HEK293 (cell line): ENCODE data around the gene C6orf58.

Experiments used
- CTCF ChIA-PET: fragments of 350-600 bp; formaldehyde crosslinking; extraction: SDS; loops from one replicate; lab custom pipeline; 2021; ENCODE audit warnings: antibody characterized with exemption; lab: Yijun Ruan, JAX
- POLR2A ChIA-PET: fragments of 300-600 bp; formaldehyde crosslinking; extraction: SDS; loops from one replicate; lab custom pipeline; 2020; ENCODE audit warnings: antibody characterized with exemption, inconsistent platforms; lab: Yijun Ruan, JAX
- H3K27ac ChIP-seq: fragments of 200-500 bp; sonication (Bioruptor generic); 2 replicates; pipeline ENCODE4 v1.5.1; 2014; ENCODE audit warnings: low read depth, low read length, control low read depth, inconsistent platforms; ENCODE audit errors: extremely low read depth
- H3K36me3 ChIP-seq, 2 experiments: fragments of 200-500 bp in 1 of 2; sonication (Bioruptor generic) in 1 of 2; 1 replicate in 1 of 2; 2 replicates in 1 of 2; pipeline ENCODE4 v1.5.1; 2014 to 2017; ENCODE audit warnings: inconsistent platforms in 2 of 2, low read length in 2 of 2; ENCODE audit not compliant: control insufficient read depth in 2 of 2, insufficient read depth in 1 of 2
- H3K4me1 ChIP-seq: fragments of 200-500 bp; sonication (Bioruptor generic); 2 replicates; pipeline ENCODE4 v1.5.1; 2014; ENCODE audit warnings: mild to moderate bottlenecking, low read length, inconsistent platforms; ENCODE audit not compliant: control insufficient read depth, insufficient read depth
- H3K4me3 ChIP-seq: 2 replicates; pipeline ENCODE4 v1.5.1; 2011; ENCODE audit warnings: low read depth, mild to moderate bottlenecking, control low read depth, low read length, moderate library complexity
- H3K9me3 ChIP-seq: fragments of 200-500 bp; sonication (Bioruptor generic); 2 replicates; pipeline ENCODE4 v1.5.1; 2014; ENCODE audit warnings: low read depth, low read length, inconsistent platforms; ENCODE audit not compliant: control insufficient read depth, insufficient read depth
- ATF2 ChIP-seq: fragments of 450-650 bp; formaldehyde crosslinking; IDR thresholded peaks from 2 replicates; pipeline ENCODE4 v1.5.1; 2016; ENCODE audit warnings: missing biosample characterization, missing genetic modification characterization, low read depth
- PRDM1 ChIP-seq: fragments of 450-650 bp; formaldehyde crosslinking; IDR thresholded peaks from 2 replicates; pipeline ENCODE4; 2016; ENCODE audit warnings: missing biosample characterization, missing genetic modification characterization
- ZBTB17 ChIP-seq: fragments of 450-650 bp; formaldehyde crosslinking; IDR thresholded peaks from 2 replicates; pipeline ENCODE4 v1.5.1; 2016; ENCODE audit warnings: missing biosample characterization, missing genetic modification characterization
- ZBTB20 ChIP-seq: fragments of 450-650 bp; formaldehyde crosslinking; IDR thresholded peaks from 2 replicates; pipeline ENCODE4 v1.5.1; 2016; ENCODE audit warnings: missing biosample characterization, missing genetic modification characterization
- ZBTB21 ChIP-seq: fragments of 450-650 bp; formaldehyde crosslinking; IDR thresholded peaks from 2 replicates; pipeline ENCODE4 v1.5.1; 2017; ENCODE audit warnings: missing biosample characterization, missing genetic modification characterization
- ZBTB26 ChIP-seq: fragments of 450-650 bp; formaldehyde crosslinking; optimal IDR thresholded peaks from 2 replicates; pipeline ENCODE3; 2016; ENCODE audit warnings: missing biosample characterization, mild to moderate bottlenecking, missing genetic modification characterization
- ZBTB8A ChIP-seq: fragments of 450-650 bp; formaldehyde crosslinking; IDR thresholded peaks from 2 replicates; pipeline ENCODE4 v1.5.1; 2016; ENCODE audit warnings: missing biosample characterization, missing genetic modification characterization
- ZFP69B ChIP-seq: fragments of 450-650 bp; formaldehyde crosslinking; IDR thresholded peaks from 2 replicates; pipeline ENCODE4 v1.5.1; 2016; ENCODE audit warnings: missing biosample characterization, missing genetic modification characterization
- ZNF114 ChIP-seq: fragments of 450-650 bp; formaldehyde crosslinking; IDR thresholded peaks from 2 replicates; pipeline ENCODE4 v1.5.0; 2017; ENCODE audit warnings: missing biosample characterization, missing genetic modification characterization
- ZNF174 ChIP-seq: fragments of 450-650 bp; formaldehyde crosslinking; IDR thresholded peaks from 2 replicates; pipeline ENCODE4 v1.5.0; 2017; ENCODE audit warnings: missing biosample characterization, mild to moderate bottlenecking, missing genetic modification characterization
- ZNF391 ChIP-seq: fragments of 450-650 bp; formaldehyde crosslinking; IDR thresholded peaks from 2 replicates; pipeline ENCODE4 v1.5.1; 2016; ENCODE audit warnings: low read depth, missing biosample characterization, missing genetic modification characterization, borderline replicate concordance
- ZNF404 ChIP-seq: fragments of 450-650 bp; formaldehyde crosslinking; IDR thresholded peaks from 2 replicates; pipeline ENCODE4 v1.5.1; 2017; ENCODE audit warnings: missing biosample characterization, missing genetic modification characterization
- ZNF433 ChIP-seq: fragments of 450-650 bp; formaldehyde crosslinking; IDR thresholded peaks from 2 replicates; pipeline ENCODE4 v1.5.1; 2016; ENCODE audit warnings: missing biosample characterization, missing genetic modification characterization, low read depth
- ZNF830 ChIP-seq: fragments of 450-650 bp; IDR thresholded peaks from 2 replicates; pipeline ENCODE4 v1.5.0; 2018; ENCODE audit warnings: missing biosample characterization, missing genetic modification characterization, low read depth, mild to moderate bottlenecking, moderate library complexity
- ZXDB ChIP-seq: fragments of 450-650 bp; formaldehyde crosslinking; IDR thresholded peaks from 2 replicates; pipeline ENCODE4 v1.5.1; 2016; ENCODE audit warnings: missing biosample characterization, missing genetic modification characterization
- TF ChIP-seq, protein P1 (sequence below): fragments of 450-650 bp; formaldehyde crosslinking; IDR thresholded peaks from 2 replicates; pipeline ENCODE4 v1.5.1; 2017; ENCODE audit warnings: missing biosample characterization, missing genetic modification characterization
- TF ChIP-seq, protein P2 (sequence below): fragments of 450-650 bp; formaldehyde crosslinking; IDR thresholded peaks from 2 replicates; pipeline ENCODE4 v1.5.1; 2017; ENCODE audit warnings: missing biosample characterization, mild to moderate bottlenecking, missing genetic modification characterization, moderate library complexity
- TF ChIP-seq, protein P3 (sequence below): fragments of 450-650 bp; formaldehyde crosslinking; IDR thresholded peaks from 2 replicates; pipeline ENCODE4 v1.5.1; 2017; ENCODE audit warnings: missing biosample characterization, missing genetic modification characterization
- TF ChIP-seq, protein P4 (sequence below): fragments of 450-650 bp; formaldehyde crosslinking; IDR thresholded peaks from 2 replicates; pipeline ENCODE4 v1.5.1; 2016; ENCODE audit warnings: missing biosample characterization, missing genetic modification characterization

C6orf58 gene

DNA sequence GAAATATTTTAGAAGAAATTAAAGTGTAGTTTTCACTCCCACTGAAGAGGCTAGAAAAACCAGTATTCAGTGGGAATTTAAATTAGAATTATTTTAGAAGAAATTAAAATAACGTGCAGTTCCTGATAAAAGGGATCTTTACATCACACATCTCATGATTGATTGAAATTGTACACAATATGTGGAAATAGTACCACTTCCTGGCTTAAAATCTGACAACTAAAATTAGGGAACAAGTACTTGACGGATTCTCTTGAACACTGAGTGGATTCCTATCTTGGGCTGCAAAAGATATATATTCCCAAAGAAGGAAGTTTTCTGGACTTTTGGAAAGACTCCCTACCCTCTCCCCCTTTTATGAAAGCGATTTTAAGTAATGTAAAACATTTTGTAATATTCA, 43.2 kb upstream of the C6orf58 start:
- no peaks in the 10 kb centered on the region for H3K36me3 ChIP-seq
- H3K27ac ChIP-seq: no peak overlapping the region
- POLR2A ChIA-PET: no interaction called here
- TF ChIP-seq ZBTB20 (tag by site-specific recombination): no peak
- TF ChIP-seq ZBTB8A: no peak
- TF ChIP-seq, protein P1, sequence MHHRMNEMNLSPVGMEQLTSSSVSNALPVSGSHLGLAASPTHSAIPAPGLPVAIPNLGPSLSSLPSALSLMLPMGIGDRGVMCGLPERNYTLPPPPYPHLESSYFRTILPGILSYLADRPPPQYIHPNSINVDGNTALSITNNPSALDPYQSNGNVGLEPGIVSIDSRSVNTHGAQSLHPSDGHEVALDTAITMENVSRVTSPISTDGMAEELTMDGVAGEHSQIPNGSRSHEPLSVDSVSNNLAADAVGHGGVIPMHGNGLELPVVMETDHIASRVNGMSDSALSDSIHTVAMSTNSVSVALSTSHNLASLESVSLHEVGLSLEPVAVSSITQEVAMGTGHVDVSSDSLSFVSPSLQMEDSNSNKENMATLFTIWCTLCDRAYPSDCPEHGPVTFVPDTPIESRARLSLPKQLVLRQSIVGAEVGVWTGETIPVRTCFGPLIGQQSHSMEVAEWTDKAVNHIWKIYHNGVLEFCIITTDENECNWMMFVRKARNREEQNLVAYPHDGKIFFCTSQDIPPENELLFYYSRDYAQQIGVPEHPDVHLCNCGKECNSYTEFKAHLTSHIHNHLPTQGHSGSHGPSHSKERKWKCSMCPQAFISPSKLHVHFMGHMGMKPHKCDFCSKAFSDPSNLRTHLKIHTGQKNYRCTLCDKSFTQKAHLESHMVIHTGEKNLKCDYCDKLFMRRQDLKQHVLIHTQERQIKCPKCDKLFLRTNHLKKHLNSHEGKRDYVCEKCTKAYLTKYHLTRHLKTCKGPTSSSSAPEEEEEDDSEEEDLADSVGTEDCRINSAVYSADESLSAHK: no peak
- no peak for TF ChIP-seq ZNF433
- TF ChIP-seq, protein P2, sequence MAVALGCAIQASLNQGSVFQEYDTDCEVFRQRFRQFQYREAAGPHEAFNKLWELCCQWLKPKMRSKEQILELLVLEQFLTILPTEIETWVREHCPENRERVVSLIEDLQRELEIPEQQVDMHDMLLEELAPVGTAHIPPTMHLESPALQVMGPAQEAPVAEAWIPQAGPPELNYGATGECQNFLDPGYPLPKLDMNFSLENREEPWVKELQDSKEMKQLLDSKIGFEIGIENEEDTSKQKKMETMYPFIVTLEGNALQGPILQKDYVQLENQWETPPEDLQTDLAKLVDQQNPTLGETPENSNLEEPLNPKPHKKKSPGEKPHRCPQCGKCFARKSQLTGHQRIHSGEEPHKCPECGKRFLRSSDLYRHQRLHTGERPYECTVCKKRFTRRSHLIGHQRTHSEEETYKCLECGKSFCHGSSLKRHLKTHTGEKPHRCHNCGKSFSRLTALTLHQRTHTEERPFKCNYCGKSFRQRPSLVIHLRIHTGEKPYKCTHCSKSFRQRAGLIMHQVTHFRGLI: no peak
- TF ChIP-seq ZFP69B: no peak
- no peak for TF ChIP-seq ZBTB21 (tag by site-specific recombination)
- TF ChIP-seq, protein P3, sequence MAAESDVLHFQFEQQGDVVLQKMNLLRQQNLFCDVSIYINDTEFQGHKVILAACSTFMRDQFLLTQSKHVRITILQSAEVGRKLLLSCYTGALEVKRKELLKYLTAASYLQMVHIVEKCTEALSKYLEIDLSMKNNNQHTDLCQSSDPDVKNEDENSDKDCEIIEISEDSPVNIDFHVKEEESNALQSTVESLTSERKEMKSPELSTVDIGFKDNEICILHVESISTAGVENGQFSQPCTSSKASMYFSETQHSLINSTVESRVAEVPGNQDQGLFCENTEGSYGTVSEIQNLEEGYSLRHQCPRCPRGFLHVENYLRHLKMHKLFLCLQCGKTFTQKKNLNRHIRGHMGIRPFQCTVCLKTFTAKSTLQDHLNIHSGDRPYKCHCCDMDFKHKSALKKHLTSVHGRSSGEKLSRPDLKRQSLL: no peak
- no peak for TF ChIP-seq ZXDB (tag by site-specific recombination)
- no peak for TF ChIP-seq ZNF404 (tag by site-specific recombination)
- TF ChIP-seq ZNF391 (tag by site-specific recombination): no peak
- no peak for TF ChIP-seq ZNF174 (tag by site-specific recombination)
- H3K4me3 ChIP-seq: no peak overlapping the region
- CTCF ChIA-PET: interaction anchor here (0.9 kb wide), 2 partner anchors 15 to 70 kb away, joined by 3 to 5 read pairs; no protein-coding TSS in a partner anchor
- no peaks in the 10 kb centered on the region for H3K9me3 ChIP-seq
- no peaks in the 10 kb centered on the region for H3K4me1 ChIP-seq

GRCh38 chr6:127538750-127539264, 38.2 kb upstream of the C6orf58 start:
- H3K4me1 ChIP-seq: no peaks in the 10 kb centered on the region
- no peaks in the 10 kb centered on the region for H3K36me3 ChIP-seq
- no peak overlapping the region for H3K4me3 ChIP-seq
- no peak overlapping the region for H3K27ac ChIP-seq
- H3K9me3 ChIP-seq: no peaks in the 10 kb centered on the region
- TF ChIP-seq ZBTB17 (tag by site-specific recombination) (peak; percentile 27; the same call in 1 of the 2 replicates), ZNF830 (no peak), ZNF114 (tag by site-specific recombination) (no peak), PRDM1 (tag by site-specific recombination) (0 out of 2 replicates have a peak, but pooled peaks have one; percentile 21), ATF2 (tag by site-specific recombination) (peak; percentile 67), ZBTB26 (no peak)
- TF ChIP-seq, protein P4, sequence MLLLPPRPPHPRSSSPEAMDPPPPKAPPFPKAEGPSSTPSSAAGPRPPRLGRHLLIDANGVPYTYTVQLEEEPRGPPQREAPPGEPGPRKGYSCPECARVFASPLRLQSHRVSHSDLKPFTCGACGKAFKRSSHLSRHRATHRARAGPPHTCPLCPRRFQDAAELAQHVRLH (tag by site-specific recombination): no peak
- ChIA-PET CTCF (interaction anchor here (0.6 to 4.7 kb wide), 27 partner anchors 10 to 1566 kb away, joined by 3 to 48 read pairs (median 4); partner anchors contain the start of genes KIAA0408, MTCL3 and RNF146), POLR2A (interaction anchor here (0.7 kb wide), 1 partner anchor 101 kb away, joined by 3 read pairs; no protein-coding TSS in a partner anchor)
